Smooth muscle cell (in vitro differentiated cells): ENCODE measurements around the gene C1QTNF1. TPM values are rescaled to one million over a fixed set of nuclear protein-coding genes. Genes with fewer than 3 reads are reported as not detected.

Source experiments
- DNase-seq: peaks from one replicate; lab custom pipeline; 2025; ENCODE audit not compliant: unreplicated experiment; lab: John Stamatoyannopoulos, UW
- H2AFZ ChIP-seq: fragments of 200-600 bp; sonication (generic); 2 replicates; pipeline ENCODE4 v1.6.0; 2016; ENCODE audit warnings: antibody characterized with exemption, low read depth, mild to moderate bottlenecking
- H3F3A ChIP-seq: fragments of 200-600 bp; sonication (generic); 2 replicates; pipeline ENCODE4 v1.6.0; 2017; ENCODE audit warnings: antibody characterized with exemption, low read depth
- H3K27ac ChIP-seq: fragments of 200-600 bp; sonication (generic); 2 replicates; pipeline ENCODE4 v1.5.1; 2016; ENCODE audit warnings: low read depth, mild to moderate bottlenecking
- H3K27me3 ChIP-seq: fragments of 200-600 bp; sonication (generic); 2 replicates; pipeline ENCODE4 v1.6.1; 2016; ENCODE audit warnings: low read depth, mild to moderate bottlenecking
- H3K36me3 ChIP-seq: fragments of 200-600 bp; sonication (generic); 2 replicates; pipeline ENCODE4 v1.5.1; 2016; ENCODE audit warnings: low read depth
- H3K4me1 ChIP-seq: fragments of 200-600 bp; sonication (generic); 2 replicates; pipeline ENCODE4 v1.5.1; 2016; ENCODE audit warnings: low read depth
- H3K4me2 ChIP-seq: fragments of 200-600 bp; sonication (generic); 2 replicates; pipeline ENCODE4 v1.6.0; 2016; ENCODE audit warnings: mild to moderate bottlenecking
- H3K4me3 ChIP-seq: fragments of 200-600 bp; sonication (generic); 2 replicates; pipeline ENCODE4 v1.5.1; 2016; ENCODE audit warnings: mild to moderate bottlenecking
- H3K79me2 ChIP-seq: fragments of 200-600 bp; sonication (generic); 2 replicates; pipeline ENCODE4 v1.6.0; 2016; ENCODE audit warnings: low read depth, mild to moderate bottlenecking
- H3K9ac ChIP-seq: fragments of 200-600 bp; sonication (generic); 2 replicates; pipeline ENCODE4 v1.6.0; 2016; ENCODE audit warnings: low read depth
- H3K9me3 ChIP-seq: fragments of 200-600 bp; sonication (generic); replicated peaks from 2 replicates; pipeline ENCODE4 v1.5.1; 2016; ENCODE audit warnings: low read depth
- H4K20me1 ChIP-seq: fragments of 200-600 bp; sonication (generic); 2 replicates; pipeline ENCODE4 v1.6.0; 2016; ENCODE audit warnings: low read depth
- WGBS: methylation state at CpG from one replicate; pipeline ENCODE4 v1.1.7; 2016; ENCODE audit warnings: low lambda C conversion rate; 5-methylcytosine and 5-hydroxymethylcytosine counted together
- polyA plus RNA-seq: library from polyadenylated mRNA; unstranded; fragments of >200 nt; fragmentation: Nextera tagmentation; extraction: Ambion mirVana; gene quantifications from 2 replicates; pipeline ENCODE4 v1.2.1, GENCODE V29; 2016
- total RNA-seq: library from RNA; depleted of rRNA; stranded (reverse); fragments of >200 nt; gene quantifications from 2 replicates; pipeline ENCODE4 v1.2.3, GENCODE V29; 2014
- TF ChIP-seq, protein P1 (sequence below): fragments of 200-600 bp; sonication (generic); IDR thresholded peaks from 2 replicates; pipeline ENCODE4 v1.5.1; 2017; ENCODE audit warnings: borderline replicate concordance, mild to moderate bottlenecking, antibody characterized with exemption; ENCODE audit not compliant: insufficient read depth, poor library complexity, severe bottlenecking

The C1QTNF1 gene
- total and polyA plus RNA-seq, 2 experiments from 2014 or later: 5.7 to 9.4 TPM

DNA sequence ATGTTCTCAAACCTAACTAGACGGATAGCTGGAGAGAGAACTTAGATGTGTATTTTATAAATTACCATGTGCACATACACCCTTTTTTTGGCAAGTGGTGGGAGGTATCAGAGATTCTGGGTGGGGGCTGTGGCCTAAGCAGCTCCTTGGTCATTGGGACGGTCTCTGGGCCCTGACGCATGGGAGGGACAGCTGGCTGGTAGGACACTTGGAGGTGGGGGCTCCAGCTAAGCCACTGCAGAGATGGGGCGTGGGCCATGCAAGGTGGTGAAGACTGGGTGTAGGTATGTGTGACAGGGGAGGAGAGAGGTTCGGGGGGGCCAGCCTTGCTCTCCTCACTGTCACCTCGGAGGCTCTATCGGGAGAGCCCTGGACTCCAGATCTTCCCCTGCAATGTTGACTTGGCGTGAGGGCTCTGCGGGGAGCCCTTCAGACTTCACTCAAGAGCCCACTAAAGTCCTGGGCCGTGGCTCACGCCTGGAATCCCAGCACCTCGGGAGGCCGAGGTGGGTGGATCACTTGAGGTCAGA is 17.1 kb downstream of the C1QTNF1 start:
- no peak overlapping the region for H3K9ac ChIP-seq
- no peaks in the 10 kb centered on the region for H3K79me2 ChIP-seq
- no peak overlapping the region for H3K4me3 ChIP-seq
- H3K4me2 ChIP-seq: no peak overlapping the region
- no peaks in the 10 kb centered on the region for H3F3A ChIP-seq
- H3K27ac ChIP-seq: no peak overlapping the region
- H3K27me3 ChIP-seq: no peaks in the 10 kb centered on the region
- no peak for DNase-seq
- H3K9me3 ChIP-seq: no peaks in the 10 kb centered on the region
- peaks cover 9% of the 10 kb centered on the region for H3K4me1 ChIP-seq
- TF ChIP-seq, protein P1, sequence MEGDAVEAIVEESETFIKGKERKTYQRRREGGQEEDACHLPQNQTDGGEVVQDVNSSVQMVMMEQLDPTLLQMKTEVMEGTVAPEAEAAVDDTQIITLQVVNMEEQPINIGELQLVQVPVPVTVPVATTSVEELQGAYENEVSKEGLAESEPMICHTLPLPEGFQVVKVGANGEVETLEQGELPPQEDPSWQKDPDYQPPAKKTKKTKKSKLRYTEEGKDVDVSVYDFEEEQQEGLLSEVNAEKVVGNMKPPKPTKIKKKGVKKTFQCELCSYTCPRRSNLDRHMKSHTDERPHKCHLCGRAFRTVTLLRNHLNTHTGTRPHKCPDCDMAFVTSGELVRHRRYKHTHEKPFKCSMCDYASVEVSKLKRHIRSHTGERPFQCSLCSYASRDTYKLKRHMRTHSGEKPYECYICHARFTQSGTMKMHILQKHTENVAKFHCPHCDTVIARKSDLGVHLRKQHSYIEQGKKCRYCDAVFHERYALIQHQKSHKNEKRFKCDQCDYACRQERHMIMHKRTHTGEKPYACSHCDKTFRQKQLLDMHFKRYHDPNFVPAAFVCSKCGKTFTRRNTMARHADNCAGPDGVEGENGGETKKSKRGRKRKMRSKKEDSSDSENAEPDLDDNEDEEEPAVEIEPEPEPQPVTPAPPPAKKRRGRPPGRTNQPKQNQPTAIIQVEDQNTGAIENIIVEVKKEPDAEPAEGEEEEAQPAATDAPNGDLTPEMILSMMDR: no peak
- no peak overlapping the region for H2AFZ ChIP-seq
- no peaks in the 10 kb centered on the region for H3K36me3 ChIP-seq
- H4K20me1 ChIP-seq: no peaks in the 10 kb centered on the region
- WGBS: 93% methylated on average over 13 of the region's 13 CpGs

DNA sequence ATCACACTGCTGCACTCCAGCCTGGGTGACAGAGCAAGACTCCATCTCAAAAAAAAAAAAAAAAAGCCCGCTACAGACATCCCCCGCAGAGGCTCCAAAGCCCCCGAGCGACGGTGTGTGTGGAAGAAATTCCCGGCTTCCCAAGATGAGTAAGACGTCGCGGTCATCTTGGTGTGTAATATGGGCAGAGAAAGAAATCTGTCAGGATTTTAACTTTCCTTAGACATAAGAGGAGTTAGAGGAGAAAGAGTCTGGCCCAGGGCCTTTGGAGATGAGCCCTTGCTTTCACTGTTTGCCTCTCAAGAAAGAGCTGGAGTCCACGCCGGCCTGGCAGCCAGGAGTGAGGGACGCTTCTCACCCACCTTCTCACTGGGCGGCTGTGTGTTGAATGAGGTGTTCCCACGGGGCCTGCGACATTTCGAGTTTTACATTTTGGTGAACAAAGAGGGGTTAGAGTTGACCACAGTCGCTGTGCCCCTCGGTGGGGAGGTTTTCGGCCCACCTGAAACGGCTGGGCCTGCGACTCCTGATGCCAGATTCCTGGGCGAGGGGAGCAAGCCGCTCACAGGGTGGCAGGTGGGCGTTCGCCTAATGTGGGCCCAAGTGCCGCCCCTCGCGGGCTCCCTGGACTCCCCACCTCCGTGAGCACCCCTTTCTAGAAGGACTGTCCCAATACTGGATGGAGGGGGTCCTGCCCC is 17.9 kb downstream of the C1QTNF1 start:
- Histone ChIP-seq H3K27me3 (no peaks in the 10 kb centered on the region), H3K4me1 (peaks cover 1% of the 10 kb centered on the region), H3F3A (no peaks in the 10 kb centered on the region), H2AFZ (no peak overlapping the region), H3K36me3 (no peaks in the 10 kb centered on the region), H3K9ac (no peak overlapping the region), H3K27ac (no peak overlapping the region), H3K4me2 (no peak overlapping the region), H3K9me3 (no peaks in the 10 kb centered on the region), H3K4me3 (no peak overlapping the region), H4K20me1 (no peaks in the 10 kb centered on the region), H3K79me2 (no peaks in the 10 kb centered on the region)
- TF ChIP-seq, protein P1: no peak
- DNase-seq: no peak
- 75% methylated on average over 29 of the region's 29 CpGs for WGBS

DNA sequence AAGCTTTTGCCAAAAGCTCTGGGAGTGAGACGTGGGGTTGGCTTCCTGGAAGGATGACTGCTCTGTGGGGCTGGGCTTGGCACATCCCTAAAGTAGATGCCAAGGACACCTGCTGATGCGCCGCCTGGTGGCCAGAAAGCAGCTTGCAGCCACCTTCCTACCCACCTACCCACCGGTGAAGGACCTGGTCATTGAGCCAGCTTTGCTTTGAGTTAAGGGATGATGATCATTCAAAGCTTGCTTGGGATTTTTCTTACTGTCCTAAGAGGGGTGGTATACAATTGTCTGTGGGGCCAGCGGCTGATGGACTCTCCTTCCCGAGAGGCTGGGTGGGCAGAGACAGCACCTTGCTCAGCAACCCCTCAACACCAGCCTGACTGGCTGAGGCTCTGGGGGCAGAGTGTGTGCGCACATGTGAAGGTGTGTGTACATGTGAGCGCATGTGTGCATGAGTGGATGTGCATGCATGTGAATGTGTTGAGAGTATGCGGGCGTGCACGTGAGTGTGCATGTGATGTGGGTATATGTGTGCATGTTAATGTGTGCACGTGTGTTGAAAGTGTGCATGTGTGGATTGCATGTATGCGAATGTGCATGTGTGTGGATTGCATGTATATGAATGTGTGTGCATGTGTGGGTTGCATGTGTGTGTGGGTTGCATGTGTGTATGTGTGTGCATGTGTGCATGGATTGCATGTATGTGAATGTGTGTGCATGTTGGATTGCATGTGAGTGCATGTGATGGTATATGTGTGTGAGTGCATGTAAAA is 18.6 kb downstream of the C1QTNF1 start:
- WGBS: 76% methylated on average over 13 of the region's 13 CpGs
- no peak overlapping the region for H3K4me3 ChIP-seq
- no peak overlapping the region for H2AFZ ChIP-seq
- H3K36me3 ChIP-seq: no peaks in the 10 kb centered on the region
- no peaks in the 10 kb centered on the region for H3K27me3 ChIP-seq
- H3K4me2 ChIP-seq: no peak overlapping the region
- no peaks in the 10 kb centered on the region for H3K9me3 ChIP-seq
- TF ChIP-seq, protein P1: peak; percentile 56
- H3K79me2 ChIP-seq: no peaks in the 10 kb centered on the region
- H3K9ac ChIP-seq: no peak overlapping the region
- H3K4me1 ChIP-seq: no peaks in the 10 kb centered on the region
- DNase-seq: no peak
- no peaks in the 10 kb centered on the region for H3F3A ChIP-seq
- H4K20me1 ChIP-seq: no peaks in the 10 kb centered on the region
- H3K27ac ChIP-seq: no peak overlapping the region
